RWPE2 (cell line): ENCODE measurements around the gene DNAJC11.
"Not testable (repeated sequence)": the region's sequence is repeated elsewhere in the genome, so short reads cannot be mapped to it uniquely, and the experiment has no call there.

Experiments used
- ATAC-seq: fragments of 200-7000 bp; cut with Tn5 transposase; 3 replicates; pipeline ENCODE4 v1.9.1; 2021; ENCODE audit warnings: low read depth
- DNase-seq: peaks from one replicate; pipeline ENCODE4 v3.0.0-alpha.2; 2020; ENCODE audit warnings: low spot score
- H3K27ac ChIP-seq: fragments of 450-650 bp; 2 replicates; pipeline ENCODE4 v1.5.1; 2017; ENCODE audit warnings: mild to moderate bottlenecking; ENCODE audit not compliant: poor library complexity, severe bottlenecking
- H3K27me3 ChIP-seq: fragments of 250-450 bp; sonication (Bioruptor Pico); 2 replicates; pipeline ENCODE4 v1.5.1; 2021; ENCODE audit warnings: mild to moderate bottlenecking, moderate library complexity; ENCODE audit not compliant: insufficient read depth, poor library complexity, severe bottlenecking
- H3K36me3 ChIP-seq: fragments of 250-450 bp; sonication (Bioruptor Pico); 2 replicates; pipeline ENCODE4 v1.5.1; 2020; ENCODE audit warnings: low read depth, mild to moderate bottlenecking, moderate library complexity
- H3K4me1 ChIP-seq: fragments of 250-450 bp; sonication (Bioruptor Pico); 2 replicates; pipeline ENCODE4 v1.5.1; 2021; ENCODE audit warnings: mild to moderate bottlenecking, moderate library complexity; ENCODE audit not compliant: insufficient read depth, poor library complexity, severe bottlenecking
- H3K4me3 ChIP-seq: fragments of 250-450 bp; sonication (Bioruptor Pico); 2 replicates; pipeline ENCODE4 v1.5.1; 2021; ENCODE audit warnings: mild to moderate bottlenecking, moderate library complexity; ENCODE audit not compliant: severe bottlenecking
- H3K9me3 ChIP-seq: fragments of 250-450 bp; sonication (Bioruptor Pico); 2 replicates; pipeline ENCODE4 v1.5.1; 2021; ENCODE audit warnings: mild to moderate bottlenecking, moderate library complexity; ENCODE audit not compliant: severe bottlenecking
- TF ChIP-seq, protein P1 (sequence below): fragments of 450-650 bp; IDR thresholded peaks from one replicate; pipeline ENCODE4 v1.5.1; 2017; ENCODE audit warnings: mild to moderate bottlenecking, moderate library complexity; ENCODE audit not compliant: poor library complexity, severe bottlenecking

Gene DNAJC11

GRCh38 chr1:6743189-6744101, 41.8 kb upstream of the DNAJC11 start:
- peaks cover 17% of the 10 kb centered on the region for H3K4me1 ChIP-seq
- no peaks in the 10 kb centered on the region for H3K27me3 ChIP-seq
- DNase-seq (no peak), ATAC-seq (peak; percentile 91)
- TF ChIP-seq, protein P1, sequence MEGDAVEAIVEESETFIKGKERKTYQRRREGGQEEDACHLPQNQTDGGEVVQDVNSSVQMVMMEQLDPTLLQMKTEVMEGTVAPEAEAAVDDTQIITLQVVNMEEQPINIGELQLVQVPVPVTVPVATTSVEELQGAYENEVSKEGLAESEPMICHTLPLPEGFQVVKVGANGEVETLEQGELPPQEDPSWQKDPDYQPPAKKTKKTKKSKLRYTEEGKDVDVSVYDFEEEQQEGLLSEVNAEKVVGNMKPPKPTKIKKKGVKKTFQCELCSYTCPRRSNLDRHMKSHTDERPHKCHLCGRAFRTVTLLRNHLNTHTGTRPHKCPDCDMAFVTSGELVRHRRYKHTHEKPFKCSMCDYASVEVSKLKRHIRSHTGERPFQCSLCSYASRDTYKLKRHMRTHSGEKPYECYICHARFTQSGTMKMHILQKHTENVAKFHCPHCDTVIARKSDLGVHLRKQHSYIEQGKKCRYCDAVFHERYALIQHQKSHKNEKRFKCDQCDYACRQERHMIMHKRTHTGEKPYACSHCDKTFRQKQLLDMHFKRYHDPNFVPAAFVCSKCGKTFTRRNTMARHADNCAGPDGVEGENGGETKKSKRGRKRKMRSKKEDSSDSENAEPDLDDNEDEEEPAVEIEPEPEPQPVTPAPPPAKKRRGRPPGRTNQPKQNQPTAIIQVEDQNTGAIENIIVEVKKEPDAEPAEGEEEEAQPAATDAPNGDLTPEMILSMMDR, result no peak
- H3K9me3 ChIP-seq, result no peaks in the 10 kb centered on the region
- H3K4me3 ChIP-seq, result no peak overlapping the region
- peak overlapping the region; percentile 75 for H3K27ac ChIP-seq
- no peaks in the 10 kb centered on the region for H3K36me3 ChIP-seq

DNA sequence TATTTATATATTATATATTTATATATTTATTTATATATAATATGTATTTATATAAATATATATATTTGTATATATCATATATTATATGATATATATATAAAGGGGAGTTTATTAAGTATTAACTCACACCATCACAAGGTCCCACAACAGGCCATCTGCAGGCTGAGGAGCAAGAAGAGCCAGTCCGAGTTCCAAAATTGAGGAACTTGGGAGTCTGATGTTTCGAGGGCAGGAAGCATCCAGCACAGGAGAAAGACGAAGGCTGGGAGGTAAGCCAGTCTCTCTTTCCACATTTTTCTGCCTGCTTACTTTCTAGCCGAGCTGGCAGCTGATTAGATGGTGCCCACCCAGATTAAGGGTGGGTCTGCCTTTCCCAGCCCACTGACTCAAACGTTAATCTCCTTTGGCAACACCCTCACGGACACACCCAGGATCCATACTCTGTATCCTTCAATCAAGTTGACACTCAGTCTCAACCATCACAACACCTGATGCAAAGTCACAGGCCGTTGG, 41.1 kb upstream of the DNAJC11 start:
- DNase-seq, ATAC-seq, H3K9me3 ChIP-seq, H3K27me3 ChIP-seq, H3K4me3 ChIP-seq, H3K36me3 ChIP-seq: not testable (repeated sequence)
- Histone ChIP-seq H3K27ac (peak overlapping the region; percentile 75), H3K4me1 (peaks cover 17% of the 10 kb centered on the region)

- no peaks in the 10 kb centered on the region for H3K27me3 ChIP-seq
- DNase-seq (no peak), ATAC-seq (no peak)
- peaks cover 16% of the 10 kb centered on the region for H3K4me1 ChIP-seq
- H3K9me3 ChIP-seq, result no peaks in the 10 kb centered on the region
- TF ChIP-seq, protein P1, result no peak
- H3K36me3 ChIP-seq, result no peaks in the 10 kb centered on the region
- no peak overlapping the region for H3K27ac ChIP-seq
- H3K4me3 ChIP-seq, result no peak overlapping the region
These were observed 37.5 kb upstream of the DNAJC11 start for GRCh38 chr1:6738987-6739676.

DNA sequence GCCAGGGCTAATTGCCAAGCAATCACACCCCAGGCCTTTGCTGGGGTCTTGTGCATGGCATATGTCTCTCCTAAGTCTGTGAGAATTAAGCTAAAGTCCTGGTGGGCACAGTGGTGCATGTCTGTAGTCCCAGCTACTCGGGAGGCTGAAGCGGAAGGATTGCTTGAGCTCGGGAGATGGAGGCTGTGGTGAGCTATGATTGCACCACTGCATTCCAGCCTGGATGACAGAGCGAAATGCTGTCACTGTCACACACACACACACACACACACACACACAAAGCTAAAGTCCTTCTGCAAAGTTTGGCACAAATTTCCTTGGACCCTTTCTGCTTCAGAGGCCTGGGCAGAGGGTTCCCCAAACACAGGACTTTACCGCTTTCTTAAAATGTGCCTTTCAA, 31.3 kb upstream of the DNAJC11 start:
- TF ChIP-seq, protein P1, result no peak
- H3K27me3 ChIP-seq, result no peaks in the 10 kb centered on the region
- H3K27ac ChIP-seq, result no peak overlapping the region
- ATAC-seq, result no peak
- H3K4me3 ChIP-seq, result no peak overlapping the region
- H3K36me3 ChIP-seq, result no peaks in the 10 kb centered on the region
- H3K9me3 ChIP-seq, result no peaks in the 10 kb centered on the region
- DNase-seq, result no peak
- no peaks in the 10 kb centered on the region for H3K4me1 ChIP-seq

DNA sequence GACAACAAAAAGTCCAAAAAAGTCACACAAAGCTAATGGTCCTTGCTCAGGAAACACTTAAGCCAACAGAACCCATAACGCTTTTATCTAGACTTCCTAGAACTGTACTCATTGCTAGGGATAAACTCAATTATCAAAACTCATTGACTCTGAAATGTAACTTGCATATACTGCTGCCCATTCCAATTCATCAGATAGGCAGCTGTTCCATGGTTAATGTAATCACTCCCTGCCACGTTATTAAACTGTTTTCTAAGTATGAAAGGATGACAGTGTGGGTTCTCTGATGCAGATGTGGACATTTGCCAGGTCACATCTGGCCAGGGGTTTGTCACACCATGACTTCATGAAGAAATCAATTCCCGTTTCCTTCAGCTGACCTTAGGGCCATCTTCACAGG, 30.3 kb upstream of the DNAJC11 start:
- Histone ChIP-seq H3K4me1 (no peaks in the 10 kb centered on the region), H3K4me3 (no peak overlapping the region), H3K9me3 (no peaks in the 10 kb centered on the region), H3K36me3 (no peaks in the 10 kb centered on the region), H3K27ac (no peak overlapping the region), H3K27me3 (no peaks in the 10 kb centered on the region)
- TF ChIP-seq, protein P1, result no peak
- DNase-seq (no peak), ATAC-seq (no peak)
